GM12801 (cell line): ENCODE data around the gene REST.

Experiments
- CTCF ChIP-seq: IDR thresholded peaks from one replicate; pipeline ENCODE4 v1.5.1; 2011; ENCODE audit warnings: control low read depth; ENCODE audit not compliant: insufficient read length; ENCODE audit errors: extremely low read depth

Gene REST

GRCh38 chr4:56958111-56958517, 50.4 kb downstream of the REST start:
- TF ChIP-seq CTCF: no peak

GRCh38 chr4:56959100-56959499, 51.4 kb downstream of the REST start:
- TF ChIP-seq CTCF: no peak

- TF ChIP-seq CTCF: no peak
Observed at GRCh38 chr4:56961107-56961500, 53.4 kb downstream of the REST start.

GRCh38 chr4:56971383-56971782, 63.7 kb downstream of the REST start:
- no peak for TF ChIP-seq CTCF

- no peak for TF ChIP-seq CTCF
Observed at GRCh38 chr4:56972389-56972788, 64.7 kb downstream of the REST start.

GRCh38 chr4:56972809-56973208, 65.1 kb downstream of the REST start:
- no peak for TF ChIP-seq CTCF

- no peak for TF ChIP-seq CTCF
Observed at GRCh38 chr4:56973336-56973735, 65.6 kb downstream of the REST start.

GRCh38 chr4:56976283-56976836, 68.7 kb downstream of the REST start:
- TF ChIP-seq CTCF: no peak
